PC-9 (cell line): ENCODE results near the gene ERGIC1.

Experiments
- EZH2 ChIP-seq: fragments of 200-600 bp; sonication (generic); IDR thresholded peaks from 2 replicates; pipeline ENCODE4 v1.8.0; 2017; ENCODE audit warnings: antibody characterized with exemption, low read depth
- TF ChIP-seq, protein P1 (sequence below): fragments of 200-600 bp; sonication (generic); conservative IDR thresholded peaks from 2 replicates; pipeline ENCODE4 v1.6.1; 2017; ENCODE audit warnings: mixed run types, antibody characterized with exemption, mild to moderate bottlenecking, moderate library complexity

DNA sequence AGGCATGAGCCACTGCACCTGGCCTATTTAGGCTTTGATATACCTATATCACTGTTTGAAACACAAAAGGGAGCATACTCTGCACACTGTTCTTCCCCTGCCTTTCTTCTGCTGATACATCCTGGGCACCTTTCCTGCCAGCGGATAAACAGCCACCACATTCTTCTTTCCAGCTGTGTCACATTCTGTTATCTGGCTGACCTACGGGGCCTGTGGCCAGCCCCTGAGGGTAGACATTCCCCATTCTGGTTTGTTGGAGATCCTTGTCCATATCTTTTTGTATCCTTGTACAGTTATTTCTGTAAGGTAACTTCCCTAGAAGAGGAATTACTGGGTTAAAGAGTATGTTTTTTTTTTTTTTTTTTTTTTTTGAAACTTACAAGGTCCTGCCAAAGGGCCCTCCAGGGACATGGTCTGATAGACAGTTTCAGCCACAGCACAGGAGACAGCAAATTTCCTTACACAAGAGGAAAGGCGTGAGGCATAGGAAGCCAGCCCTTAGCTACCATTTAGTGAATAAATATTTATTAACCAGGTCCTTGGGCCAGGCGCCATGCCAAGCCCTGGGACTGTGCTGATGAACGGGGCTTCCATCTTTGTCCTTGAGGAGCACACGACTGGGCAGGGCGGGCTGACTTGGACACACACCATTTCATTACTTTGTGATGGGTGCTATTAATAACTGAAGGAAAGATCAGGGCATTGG is 57.8 kb downstream of the ERGIC1 start:
- TF ChIP-seq, protein P1, sequence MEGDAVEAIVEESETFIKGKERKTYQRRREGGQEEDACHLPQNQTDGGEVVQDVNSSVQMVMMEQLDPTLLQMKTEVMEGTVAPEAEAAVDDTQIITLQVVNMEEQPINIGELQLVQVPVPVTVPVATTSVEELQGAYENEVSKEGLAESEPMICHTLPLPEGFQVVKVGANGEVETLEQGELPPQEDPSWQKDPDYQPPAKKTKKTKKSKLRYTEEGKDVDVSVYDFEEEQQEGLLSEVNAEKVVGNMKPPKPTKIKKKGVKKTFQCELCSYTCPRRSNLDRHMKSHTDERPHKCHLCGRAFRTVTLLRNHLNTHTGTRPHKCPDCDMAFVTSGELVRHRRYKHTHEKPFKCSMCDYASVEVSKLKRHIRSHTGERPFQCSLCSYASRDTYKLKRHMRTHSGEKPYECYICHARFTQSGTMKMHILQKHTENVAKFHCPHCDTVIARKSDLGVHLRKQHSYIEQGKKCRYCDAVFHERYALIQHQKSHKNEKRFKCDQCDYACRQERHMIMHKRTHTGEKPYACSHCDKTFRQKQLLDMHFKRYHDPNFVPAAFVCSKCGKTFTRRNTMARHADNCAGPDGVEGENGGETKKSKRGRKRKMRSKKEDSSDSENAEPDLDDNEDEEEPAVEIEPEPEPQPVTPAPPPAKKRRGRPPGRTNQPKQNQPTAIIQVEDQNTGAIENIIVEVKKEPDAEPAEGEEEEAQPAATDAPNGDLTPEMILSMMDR: no peak
- no peak for TF ChIP-seq EZH2
